GM11168 (cell line): ENCODE data around the gene FAM13B.

Source experiments
- in situ Hi-C: fragments of 300-500 bp; cut with MboI; formaldehyde crosslinking; loops from one replicate; pipeline ENCODE4 v1.12.0; 2022; ENCODE audit warnings: low sequenced_read_pairs; ENCODE audit not compliant: unreplicated experiment

The FAM13B gene

GRCh38 chr5:137902408-137903133 lies 130.3 kb downstream of the FAM13B start:
- in situ Hi-C loops = no loop called here

- in situ Hi-C loops = no loop called here
Observed at GRCh38 chr5:137901011-137901817, 131.7 kb downstream of the FAM13B start.

GRCh38 chr5:137899493-137899892 lies 133.4 kb downstream of the FAM13B start:
- in situ Hi-C loops = no loop called here

GRCh38 chr5:137896560-137896959 lies 136.3 kb downstream of the FAM13B start:
- in situ Hi-C loops = no loop called here

GRCh38 chr5:137894586-137894985 lies 138.3 kb downstream of the FAM13B start:
- in situ Hi-C loops = no loop called here

GRCh38 chr5:137891849-137892248 lies 141.0 kb downstream of the FAM13B start:
- in situ Hi-C loops = no loop called here

- in situ Hi-C loops = no loop called here
Observed at GRCh38 chr5:137890845-137891244, 142.0 kb downstream of the FAM13B start.

GRCh38 chr5:137888863-137889759 lies 143.8 kb downstream of the FAM13B start, which contains the start of gene PKD2L2:
Gene PKD2L2 (plus strand): TSS chr5:137889457. CDS start chr5:137889492, 35 bp downstream.
- in situ Hi-C loops = no loop called here

- in situ Hi-C loops = no loop called here
Observed at GRCh38 chr5:137888466-137888862, 144.4 kb downstream of the FAM13B start.
